Ovary (tissue), 3 donors: ENCODE results near the gene IFNLR1.

Experiments
- EP300 ChIP-seq: sonication (generic); formaldehyde crosslinking; IDR thresholded peaks from one replicate; pipeline ENCODE4 v1.6.1; 2017; ENCODE audit warnings: antibody characterized with exemption
- POLR2A ChIP-seq: fragments of 450-650 bp; IDR thresholded peaks from one replicate; pipeline ENCODE4 v1.6.1; 2017; ENCODE audit warnings: antibody characterized with exemption, mild to moderate bottlenecking, moderate library complexity
- TF ChIP-seq, protein P1 (sequence below), 3 donors: fragments of 450-650 bp in 2 of 3; fragments of 200-600 bp in 1 of 3; IDR thresholded peaks; one replicate each; pipeline versions ENCODE4 v1.5.1 to v1.8.0; 2016 to 2022; ENCODE audit warnings: antibody characterized with exemption in 3 of 3, mild to moderate bottlenecking in 1 of 3
- donor health status: DM: no; HTN: no; CAD: no.

DNA sequence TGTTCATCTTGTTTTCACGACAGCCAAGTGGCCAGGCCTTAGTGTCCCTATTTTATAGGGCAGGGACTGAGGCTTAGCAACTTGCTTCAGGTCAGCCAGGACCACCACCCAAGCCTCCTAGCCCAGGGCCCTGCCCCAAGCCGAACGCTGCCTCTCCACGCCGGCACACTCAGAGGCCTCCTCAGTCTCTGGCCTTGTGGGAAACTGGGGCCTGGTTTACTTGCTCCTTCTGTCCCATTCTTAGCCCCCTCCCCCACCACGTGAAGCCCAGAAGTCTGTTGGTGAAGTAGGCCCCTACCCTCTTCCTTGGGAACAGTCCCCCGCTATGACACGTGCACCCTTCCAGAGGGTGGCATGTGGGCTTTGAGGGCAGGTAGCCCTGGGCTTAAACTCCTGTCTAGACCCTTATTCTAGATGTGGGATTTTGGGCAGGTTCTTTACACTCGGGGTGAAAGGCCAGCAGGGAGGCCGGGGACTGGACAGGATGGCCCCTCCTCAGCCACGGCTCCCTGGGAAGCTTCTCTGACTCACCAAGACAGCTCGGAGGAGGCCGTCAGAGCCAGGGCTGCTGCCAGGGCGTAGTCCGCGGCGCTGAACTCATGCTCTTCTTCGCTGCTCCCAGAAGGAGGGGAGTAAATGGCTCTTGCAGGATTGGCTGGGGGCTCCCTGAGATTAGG, 79.5 kb downstream of the IFNLR1 start:
- TF ChIP-seq, protein P1, sequence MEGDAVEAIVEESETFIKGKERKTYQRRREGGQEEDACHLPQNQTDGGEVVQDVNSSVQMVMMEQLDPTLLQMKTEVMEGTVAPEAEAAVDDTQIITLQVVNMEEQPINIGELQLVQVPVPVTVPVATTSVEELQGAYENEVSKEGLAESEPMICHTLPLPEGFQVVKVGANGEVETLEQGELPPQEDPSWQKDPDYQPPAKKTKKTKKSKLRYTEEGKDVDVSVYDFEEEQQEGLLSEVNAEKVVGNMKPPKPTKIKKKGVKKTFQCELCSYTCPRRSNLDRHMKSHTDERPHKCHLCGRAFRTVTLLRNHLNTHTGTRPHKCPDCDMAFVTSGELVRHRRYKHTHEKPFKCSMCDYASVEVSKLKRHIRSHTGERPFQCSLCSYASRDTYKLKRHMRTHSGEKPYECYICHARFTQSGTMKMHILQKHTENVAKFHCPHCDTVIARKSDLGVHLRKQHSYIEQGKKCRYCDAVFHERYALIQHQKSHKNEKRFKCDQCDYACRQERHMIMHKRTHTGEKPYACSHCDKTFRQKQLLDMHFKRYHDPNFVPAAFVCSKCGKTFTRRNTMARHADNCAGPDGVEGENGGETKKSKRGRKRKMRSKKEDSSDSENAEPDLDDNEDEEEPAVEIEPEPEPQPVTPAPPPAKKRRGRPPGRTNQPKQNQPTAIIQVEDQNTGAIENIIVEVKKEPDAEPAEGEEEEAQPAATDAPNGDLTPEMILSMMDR (IDR thresholded peaks at IDR 0.05): no peak
- no peak for TF ChIP-seq POLR2A
- TF ChIP-seq EP300: no peak
